ENCODE measurements around the gene REXO5.

GRCh38 chr16:20791923-20792612 is 14.3 kb upstream of the REXO5 start:
- TF ChIP-seq RFX5 (IDR thresholded peaks at IDR 0.05; ENCODE audit: low read depth, low read length) (no peak), ZNF841 (CRISPR knock-in tag; IDR thresholded peaks at IDR 0.05; ENCODE audit: borderline replicate concordance) (no peak), ATF1 (CRISPR knock-in tag; IDR thresholded peaks at IDR 0.05) (no peak), CBX5 (CRISPR knock-in tag; IDR thresholded peaks at IDR 0.05; ENCODE audit: borderline replicate concordance) (no peak), CTCF (CRISPR knock-in tag; IDR thresholded peaks at IDR 0.05) (no peak), RXRA (CRISPR knock-in tag; IDR thresholded peaks at IDR 0.05) (no peak), CAMTA2 (CRISPR knock-in tag; IDR thresholded peaks at IDR 0.05; ENCODE audit: borderline replicate concordance) (no peak), MNT (IDR thresholded peaks at IDR 0.05) (no peak)

All from HepG2 (cell line).